ENCODE data around the gene KCNK1. TPM values are rescaled to one million over a fixed set of nuclear protein-coding genes. Genes with fewer than 3 reads are reported as not detected.

Gene KCNK1
- total RNA-seq, 1 donor from 2014 or later = 5.6 TPM

GRCh38 chr1:233657466-233657865 is 43.6 kb downstream of the KCNK1 start:
- no peaks in the 10 kb centered on the region for H3K4me1 Mint-ChIP-seq (ENCODE audit: unreplicated experiment)
- H3K27me3 Mint-ChIP-seq (ENCODE audit: unreplicated experiment) = no peaks in the 10 kb centered on the region
- TF ChIP-seq CTCF (IDR thresholded peaks at IDR 0.05; ENCODE audit: unreplicated experiment) = no peak
- H3K4me3 Mint-ChIP-seq (ENCODE audit: unreplicated experiment) = no peak overlapping the region
- H3K9me3 Mint-ChIP-seq (ENCODE audit: unreplicated experiment) = no peaks in the 10 kb centered on the region
- H3K36me3 Mint-ChIP-seq (ENCODE audit: low read depth, unreplicated experiment) = no peaks in the 10 kb centered on the region
- DNase-seq (ENCODE audit: low spot score) = no peak
- H3K27ac Mint-ChIP-seq (ENCODE audit: unreplicated experiment) = no peak overlapping the region

- H3K4me1 Mint-ChIP-seq (ENCODE audit: unreplicated experiment) = no peaks in the 10 kb centered on the region
- H3K27me3 Mint-ChIP-seq (ENCODE audit: unreplicated experiment) = no peaks in the 10 kb centered on the region
- H3K27ac Mint-ChIP-seq (ENCODE audit: unreplicated experiment) = no peak overlapping the region
- H3K36me3 Mint-ChIP-seq (ENCODE audit: low read depth, unreplicated experiment) = no peaks in the 10 kb centered on the region
- TF ChIP-seq CTCF (IDR thresholded peaks at IDR 0.05; ENCODE audit: unreplicated experiment) = no peak
- DNase-seq (ENCODE audit: low spot score) = no peak
- H3K4me3 Mint-ChIP-seq (ENCODE audit: unreplicated experiment) = no peak overlapping the region
- no peaks in the 10 kb centered on the region for H3K9me3 Mint-ChIP-seq (ENCODE audit: unreplicated experiment)
Observed at GRCh38 chr1:233659495-233659894, 45.6 kb downstream of the KCNK1 start.

GRCh38 chr1:233661376-233662159 is 47.7 kb downstream of the KCNK1 start:
- Mint-ChIP-seq H3K9me3 (ENCODE audit: unreplicated experiment) (no peaks in the 10 kb centered on the region), H3K36me3 (ENCODE audit: low read depth, unreplicated experiment) (no peaks in the 10 kb centered on the region), H3K27me3 (ENCODE audit: unreplicated experiment) (no peaks in the 10 kb centered on the region), H3K4me3 (ENCODE audit: unreplicated experiment) (no peak overlapping the region), H3K4me1 (ENCODE audit: unreplicated experiment) (no peaks in the 10 kb centered on the region), H3K27ac (ENCODE audit: unreplicated experiment) (no peak overlapping the region)
- DNase-seq (ENCODE audit: low spot score) = no peak
- no peak for TF ChIP-seq CTCF (IDR thresholded peaks at IDR 0.05; ENCODE audit: unreplicated experiment)

- Mint-ChIP-seq H3K4me3 (ENCODE audit: unreplicated experiment) (no peak overlapping the region), H3K4me1 (ENCODE audit: unreplicated experiment) (no peaks in the 10 kb centered on the region), H3K27me3 (ENCODE audit: unreplicated experiment) (no peaks in the 10 kb centered on the region), H3K27ac (ENCODE audit: unreplicated experiment) (no peak overlapping the region), H3K36me3 (ENCODE audit: low read depth, unreplicated experiment) (no peaks in the 10 kb centered on the region), H3K9me3 (ENCODE audit: unreplicated experiment) (no peaks in the 10 kb centered on the region)
- TF ChIP-seq CTCF (IDR thresholded peaks at IDR 0.05; ENCODE audit: unreplicated experiment) = no peak
- no peak for DNase-seq (ENCODE audit: low spot score)
Observed at GRCh38 chr1:233662575-233663304, 48.8 kb downstream of the KCNK1 start.

- Mint-ChIP-seq H3K27me3 (ENCODE audit: unreplicated experiment) (no peaks in the 10 kb centered on the region), H3K36me3 (ENCODE audit: low read depth, unreplicated experiment) (no peaks in the 10 kb centered on the region), H3K4me1 (ENCODE audit: unreplicated experiment) (no peaks in the 10 kb centered on the region), H3K9me3 (ENCODE audit: unreplicated experiment) (no peaks in the 10 kb centered on the region), H3K4me3 (ENCODE audit: unreplicated experiment) (no peak overlapping the region), H3K27ac (ENCODE audit: unreplicated experiment) (no peak overlapping the region)
- no peak for DNase-seq (ENCODE audit: low spot score)
- no peak for TF ChIP-seq CTCF (IDR thresholded peaks at IDR 0.05; ENCODE audit: unreplicated experiment)
Observed at GRCh38 chr1:233664253-233664652, 50.3 kb downstream of the KCNK1 start.
